Gastrocnemius medialis (tissue), 4 donors: Measurements from ENCODE around the gene GRHL3.

Source experiments
- CTCF ChIP-seq, 5 experiments: fragments of 450-650 bp in 3 of 5; fragments of 200-600 bp in 2 of 5; sonication (generic) in 2 of 5; IDR thresholded peaks in 4 of 5; conservative IDR thresholded peaks in 1 of 5; 1 replicate in 4 of 5; 2 replicates in 1 of 5; pipeline ENCODE4 v1.5.1; 2016 to 2019; ENCODE audit warnings: antibody characterized with exemption in 5 of 5, mild to moderate bottlenecking in 3 of 5, moderate library complexity in 3 of 5
- POLR2A ChIP-seq, 2 donors: fragments of 450-650 bp; IDR thresholded peaks; one replicate each; pipeline ENCODE4 v1.6.1; 2017; ENCODE audit warnings: antibody characterized with exemption in 2 of 2, mild to moderate bottlenecking in 2 of 2, moderate library complexity in 2 of 2

DNA sequence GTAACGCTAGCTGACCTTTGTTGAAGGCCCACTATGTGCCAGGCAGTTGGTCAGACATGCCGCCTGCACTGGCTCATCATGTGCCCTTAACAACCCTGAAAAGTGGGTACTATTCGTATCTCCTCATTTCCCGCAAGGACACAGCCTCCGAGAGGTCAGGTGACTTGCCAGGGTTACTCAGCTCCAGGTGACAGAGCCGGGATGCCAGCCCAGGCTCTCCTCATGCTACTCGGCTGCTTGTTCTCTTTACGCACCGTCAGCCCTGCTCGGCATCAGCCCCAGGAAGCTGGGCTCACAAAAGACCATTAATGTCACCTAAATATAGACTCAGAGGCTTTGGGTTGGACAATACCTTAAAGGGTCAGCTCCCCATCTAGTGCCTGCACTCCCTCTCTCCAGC, 29.0 kb downstream of the GRHL3 start:
- TF ChIP-seq CTCF (IDR thresholded peaks at IDR 0.05 in 4 of 5, conservative IDR thresholded peaks at IDR 0.05 in 1 of 5) (no peak), POLR2A (IDR thresholded peaks at IDR 0.05) (no peak)
